ENCODE measurements around the gene RAB3A.

DNA sequence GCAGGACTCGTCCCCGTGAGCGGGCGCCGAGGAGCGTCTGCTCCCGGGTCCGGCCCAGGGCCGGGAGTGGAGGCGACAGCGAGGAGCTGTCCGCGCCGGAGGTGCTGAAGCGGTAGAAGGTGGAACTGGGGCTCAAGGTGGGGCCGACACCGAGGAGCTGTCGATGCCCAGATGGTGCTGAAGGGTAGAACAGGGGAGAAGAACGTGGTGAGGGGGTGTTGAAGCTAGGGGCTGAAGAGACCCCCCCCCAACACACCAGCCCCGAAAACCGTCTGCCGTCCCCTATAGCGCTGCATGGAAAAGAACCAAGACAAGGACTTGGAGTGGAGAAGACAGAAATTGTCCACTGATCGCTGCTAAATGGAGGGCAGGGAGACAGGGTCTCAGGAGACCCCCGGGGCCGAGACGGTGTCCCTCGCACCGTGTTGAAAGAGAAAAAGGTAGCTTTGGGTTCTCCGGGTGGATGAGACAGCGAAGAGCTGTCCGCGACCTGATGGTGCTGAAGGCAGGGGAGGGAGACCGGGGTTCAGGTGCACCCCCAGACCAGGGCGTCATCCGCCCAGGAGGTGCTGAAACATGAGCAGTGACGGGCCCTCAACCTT is 29.5 kb upstream of the RAB3A start:
- TF ChIP-seq, protein P1, sequence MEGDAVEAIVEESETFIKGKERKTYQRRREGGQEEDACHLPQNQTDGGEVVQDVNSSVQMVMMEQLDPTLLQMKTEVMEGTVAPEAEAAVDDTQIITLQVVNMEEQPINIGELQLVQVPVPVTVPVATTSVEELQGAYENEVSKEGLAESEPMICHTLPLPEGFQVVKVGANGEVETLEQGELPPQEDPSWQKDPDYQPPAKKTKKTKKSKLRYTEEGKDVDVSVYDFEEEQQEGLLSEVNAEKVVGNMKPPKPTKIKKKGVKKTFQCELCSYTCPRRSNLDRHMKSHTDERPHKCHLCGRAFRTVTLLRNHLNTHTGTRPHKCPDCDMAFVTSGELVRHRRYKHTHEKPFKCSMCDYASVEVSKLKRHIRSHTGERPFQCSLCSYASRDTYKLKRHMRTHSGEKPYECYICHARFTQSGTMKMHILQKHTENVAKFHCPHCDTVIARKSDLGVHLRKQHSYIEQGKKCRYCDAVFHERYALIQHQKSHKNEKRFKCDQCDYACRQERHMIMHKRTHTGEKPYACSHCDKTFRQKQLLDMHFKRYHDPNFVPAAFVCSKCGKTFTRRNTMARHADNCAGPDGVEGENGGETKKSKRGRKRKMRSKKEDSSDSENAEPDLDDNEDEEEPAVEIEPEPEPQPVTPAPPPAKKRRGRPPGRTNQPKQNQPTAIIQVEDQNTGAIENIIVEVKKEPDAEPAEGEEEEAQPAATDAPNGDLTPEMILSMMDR (IDR thresholded peaks at IDR 0.05), result no peak
- TF ChIP-seq POLR2A (IDR thresholded peaks at IDR 0.05), result no peak
